ENCODE measurements around the gene GOLIM4.

GRCh38 chr3:168062679-168063078, 33.0 kb downstream of the GOLIM4 start:
- no peak for TF ChIP-seq CTCF (IDR thresholded peaks at IDR 0.05; ENCODE audit: low read depth, low read length)
- TF ChIP-seq EZH2phosphoT487 (IDR thresholded peaks at IDR 0.05; ENCODE audit: low read depth) = no peak
